Medulla oblongata (tissue), 1 donor: ENCODE measurements around the gene NUTF2.

ENCODE experiments used
- DNase-seq: peaks from one replicate; pipeline ENCODE4 v3.0.0-alpha.2; 2015; ENCODE audit errors: extremely low spot score

NUTF2 gene

GRCh38 chr16:67837811-67838210 lies 8.9 kb upstream of the NUTF2 start:
- no peak for DNase-seq

DNA sequence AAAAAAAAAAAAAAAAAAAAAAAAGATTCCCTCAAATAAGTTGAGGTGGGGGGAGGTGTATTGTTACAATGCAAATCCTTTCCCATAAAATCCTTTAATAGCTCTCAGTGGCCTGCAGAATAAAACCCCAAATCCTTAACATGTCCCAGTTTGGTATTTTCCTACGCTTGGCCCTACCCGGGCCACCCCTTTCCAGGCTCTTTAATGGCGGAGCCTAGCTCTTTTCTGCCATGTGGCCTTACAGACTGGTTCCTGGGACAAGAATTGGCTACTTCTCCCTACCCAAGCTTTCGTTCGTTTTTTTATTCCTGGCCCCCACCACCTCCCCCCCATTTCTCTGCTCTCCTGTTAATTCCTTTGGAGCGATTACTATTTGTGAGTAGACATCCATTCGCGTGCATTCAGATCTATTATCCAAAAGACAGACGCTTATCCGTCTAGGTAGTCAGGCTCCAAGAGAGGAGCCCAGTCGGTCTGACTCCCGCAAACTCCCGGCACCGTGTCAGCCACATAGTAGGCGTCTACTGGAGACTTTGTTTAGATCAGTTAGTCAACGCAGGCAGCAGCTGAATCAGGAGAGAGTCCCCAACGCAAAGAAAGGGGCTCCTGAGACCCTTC lies 5.4 kb upstream of the NUTF2 start:
- DNase-seq = no peak

DNA sequence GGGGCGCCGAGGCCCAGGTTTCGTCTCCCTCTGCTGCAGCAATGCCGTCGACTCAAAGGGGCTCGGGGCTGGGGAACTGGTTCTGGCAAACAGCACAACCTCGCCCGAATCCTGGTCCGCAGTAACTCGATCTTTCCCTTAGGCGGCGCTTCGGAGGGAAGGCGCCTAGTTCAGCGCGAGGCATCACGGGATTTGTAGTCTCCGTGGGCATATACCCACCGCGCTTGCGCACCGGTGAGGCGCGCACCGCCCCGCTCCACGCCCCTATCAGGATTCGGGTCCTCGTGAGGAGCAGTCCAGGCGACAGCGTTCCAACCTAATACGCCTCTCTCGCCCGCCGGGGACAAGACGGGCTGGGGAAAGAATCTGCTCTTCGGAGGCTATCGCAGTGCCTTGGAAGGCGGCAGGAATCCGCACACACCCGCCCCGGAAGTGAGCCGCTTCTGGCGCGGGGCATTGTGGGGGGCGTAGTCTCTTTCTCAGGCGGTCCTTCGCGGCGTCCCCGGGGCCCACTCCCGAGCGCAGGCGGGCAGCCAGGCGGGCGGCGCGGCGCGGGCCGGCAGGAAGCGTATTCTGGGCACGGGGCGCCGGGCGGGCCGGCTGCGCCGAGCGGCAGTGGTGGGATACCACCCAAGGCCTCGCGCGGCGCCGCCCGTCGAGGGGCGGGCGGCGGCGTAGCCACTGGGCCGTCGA lies 4.8 kb upstream of the NUTF2 start, which contains the start of gene THAP11:
Gene THAP11, plus strand, starts transcription at position 505 of the 693 bp plus-strand sequence. CDS start 235 bp downstream, outside the sequence.
- peak; percentile 98 for DNase-seq

DNA sequence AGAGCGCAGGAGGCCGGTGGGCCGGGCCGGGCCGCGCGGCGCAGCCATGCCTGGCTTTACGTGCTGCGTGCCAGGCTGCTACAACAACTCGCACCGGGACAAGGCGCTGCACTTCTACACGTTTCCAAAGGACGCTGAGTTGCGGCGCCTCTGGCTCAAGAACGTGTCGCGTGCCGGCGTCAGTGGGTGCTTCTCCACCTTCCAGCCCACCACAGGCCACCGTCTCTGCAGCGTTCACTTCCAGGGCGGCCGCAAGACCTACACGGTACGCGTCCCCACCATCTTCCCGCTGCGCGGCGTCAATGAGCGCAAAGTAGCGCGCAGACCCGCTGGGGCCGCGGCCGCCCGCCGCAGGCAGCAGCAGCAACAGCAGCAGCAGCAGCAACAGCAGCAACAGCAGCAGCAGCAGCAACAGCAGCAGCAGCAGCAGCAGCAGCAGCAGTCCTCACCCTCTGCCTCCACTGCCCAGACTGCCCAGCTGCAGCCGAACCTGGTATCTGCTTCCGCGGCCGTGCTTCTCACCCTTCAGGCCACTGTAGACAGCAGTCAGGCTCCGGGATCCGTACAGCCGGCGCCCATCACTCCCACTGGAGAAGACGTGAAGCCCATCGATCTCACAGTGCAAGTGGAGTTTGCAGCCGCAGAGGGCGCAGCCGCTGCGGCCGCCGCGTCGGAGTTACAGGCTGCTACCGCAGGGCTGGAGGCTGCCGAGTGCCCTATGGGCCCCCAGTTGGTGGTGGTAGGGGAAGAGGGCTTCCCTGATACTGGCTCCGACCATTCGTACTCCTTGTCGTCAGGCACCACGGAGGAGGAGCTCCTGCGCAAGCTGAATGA lies 4.0 kb upstream of the NUTF2 start:
- peak; percentile 45 for DNase-seq

DNA sequence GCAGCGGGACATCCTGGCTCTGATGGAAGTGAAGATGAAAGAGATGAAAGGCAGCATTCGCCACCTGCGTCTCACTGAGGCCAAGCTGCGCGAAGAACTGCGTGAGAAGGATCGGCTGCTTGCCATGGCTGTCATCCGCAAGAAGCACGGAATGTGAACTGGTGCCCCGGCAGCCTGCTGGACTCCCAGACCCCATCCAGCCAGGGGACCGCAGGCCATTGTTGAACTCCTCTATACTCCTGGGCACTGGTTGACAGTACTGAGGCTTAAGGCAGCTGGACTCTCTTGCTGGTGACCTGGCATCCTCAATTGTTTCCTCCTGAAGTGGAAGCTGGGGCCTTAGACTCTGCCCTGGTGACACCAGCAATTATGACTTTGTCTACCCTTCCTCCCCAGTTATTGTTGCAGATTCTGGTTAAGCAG lies 3.4 kb upstream of the NUTF2 start:
- DNase-seq = no peak

DNA sequence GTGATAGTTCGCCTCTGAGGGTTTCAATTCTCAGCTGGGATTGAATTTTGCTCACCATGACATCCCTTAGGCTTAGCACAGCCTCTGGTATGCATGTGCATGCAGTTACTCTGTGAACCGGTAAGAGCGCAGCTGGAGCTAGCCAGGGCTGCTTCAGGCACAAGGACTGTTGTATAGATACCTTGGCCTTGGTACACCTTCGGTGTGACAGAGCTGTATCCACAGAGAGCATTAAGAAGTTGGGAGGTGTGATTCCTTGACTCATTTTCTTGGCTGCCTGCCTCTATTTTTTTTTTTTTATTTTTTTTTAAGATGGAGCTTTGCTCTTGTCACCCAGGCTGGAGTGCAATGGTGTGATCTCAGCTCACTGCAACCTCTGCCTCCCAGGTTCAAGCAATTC lies 2.2 kb upstream of the NUTF2 start:
- no peak for DNase-seq

DNA sequence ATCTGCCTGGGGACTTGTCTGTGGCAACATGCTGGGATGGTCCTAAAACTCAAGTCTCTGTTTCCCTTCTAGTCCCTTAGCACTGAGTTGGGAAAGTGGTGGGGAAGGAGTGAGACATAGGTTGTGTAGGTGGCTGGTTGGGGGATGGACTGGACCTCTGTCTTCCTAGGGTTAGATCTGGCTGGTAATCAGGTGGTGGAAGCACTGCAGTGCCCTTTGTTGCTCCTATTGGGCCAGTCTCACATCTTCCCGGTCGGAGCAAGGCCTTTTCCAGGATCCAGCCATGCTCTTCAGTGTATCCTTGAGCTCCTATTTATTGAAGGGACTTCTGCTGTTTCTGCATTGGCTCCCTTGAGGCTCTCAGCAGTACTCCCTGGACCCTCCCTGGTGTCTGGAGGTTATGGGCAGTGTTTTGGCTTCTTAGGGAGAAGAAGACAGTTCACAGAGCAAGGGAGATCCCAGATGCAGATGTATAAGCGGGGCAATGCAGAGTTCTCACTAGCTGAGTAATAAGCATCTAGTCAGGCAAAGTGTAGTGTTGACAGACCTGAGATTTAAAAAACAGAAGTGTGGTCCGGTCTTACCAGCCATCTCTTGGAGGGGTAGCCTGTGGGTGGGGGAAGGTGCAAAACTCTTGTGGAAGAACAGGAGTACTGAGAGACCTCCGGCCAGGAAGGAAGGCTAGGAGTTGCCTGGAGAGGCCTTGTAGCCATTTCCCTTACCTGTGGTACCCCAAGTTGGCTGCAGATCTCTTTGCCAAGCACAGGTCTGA lies 1.3 kb upstream of the NUTF2 start:
- DNase-seq = no peak

GRCh38 chr16:67846063-67846319 lies 742 bp upstream of the NUTF2 start:
- DNase-seq = no peak

DNA sequence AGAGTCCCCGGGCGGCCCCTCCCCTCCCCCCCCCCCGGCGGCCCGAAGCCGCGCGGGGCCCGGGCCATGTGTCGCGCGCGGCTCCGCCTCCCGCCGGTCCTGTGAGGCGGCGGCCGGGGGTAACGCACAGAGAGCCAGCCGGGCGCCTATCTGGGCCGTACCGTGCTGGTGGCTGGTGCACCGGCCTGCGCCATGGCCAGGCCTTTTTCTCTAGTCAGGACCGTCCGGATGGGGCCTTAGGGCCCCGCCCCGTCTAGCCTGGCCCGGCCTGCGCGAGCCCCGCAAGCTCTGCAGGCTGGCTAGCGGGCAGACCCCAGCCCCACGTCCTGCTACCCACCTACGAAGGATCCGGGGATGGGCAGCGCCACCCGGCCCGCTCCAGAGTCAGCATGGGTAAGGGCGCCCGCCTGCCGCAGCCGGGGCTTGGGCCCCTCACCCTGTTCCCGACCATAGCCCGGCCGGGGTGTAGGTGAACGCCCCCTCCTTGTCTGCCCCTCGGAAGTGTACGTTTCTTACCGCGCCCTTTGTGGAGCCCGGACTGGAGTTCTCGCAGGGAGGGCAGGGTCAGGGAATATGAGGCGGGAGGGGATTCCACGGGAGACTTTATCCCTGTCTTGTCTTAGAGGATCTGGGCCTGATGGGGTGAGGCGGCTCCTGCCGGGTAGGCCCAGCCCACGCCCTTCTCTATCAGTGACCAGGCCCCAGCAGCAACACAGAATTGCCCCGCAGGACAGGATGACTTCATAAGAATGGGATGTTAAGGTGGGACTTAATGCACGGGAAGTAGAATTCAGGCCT lies 530 bp downstream of the NUTF2 start, which contains the start of gene CENPT:
Gene CENPT, minus strand, starts transcription at position 630 of the 798 bp plus-strand sequence. CDS start 13,834 bp downstream, outside the sequence.
- no peak for DNase-seq

DNA sequence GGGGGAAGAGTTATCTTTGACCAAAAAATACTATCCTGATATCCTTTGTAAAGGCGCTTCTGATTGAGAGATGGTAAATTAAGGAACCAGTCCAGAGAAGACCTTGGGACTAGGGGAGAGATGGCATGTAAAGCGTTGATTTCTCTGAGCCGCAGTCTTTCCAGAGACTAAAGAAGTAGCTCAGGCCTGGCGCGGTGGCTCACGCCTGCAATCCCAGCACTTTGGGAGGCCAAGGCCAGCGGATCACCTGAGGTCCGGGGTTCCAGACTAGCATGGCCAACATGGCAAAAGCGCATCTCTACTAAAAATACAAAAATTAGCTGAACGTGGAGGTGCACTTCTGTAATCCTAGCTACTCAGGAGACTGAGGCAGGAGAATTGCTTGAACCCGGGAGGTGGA lies 1.4 kb downstream of the NUTF2 start:
- DNase-seq = no peak

DNA sequence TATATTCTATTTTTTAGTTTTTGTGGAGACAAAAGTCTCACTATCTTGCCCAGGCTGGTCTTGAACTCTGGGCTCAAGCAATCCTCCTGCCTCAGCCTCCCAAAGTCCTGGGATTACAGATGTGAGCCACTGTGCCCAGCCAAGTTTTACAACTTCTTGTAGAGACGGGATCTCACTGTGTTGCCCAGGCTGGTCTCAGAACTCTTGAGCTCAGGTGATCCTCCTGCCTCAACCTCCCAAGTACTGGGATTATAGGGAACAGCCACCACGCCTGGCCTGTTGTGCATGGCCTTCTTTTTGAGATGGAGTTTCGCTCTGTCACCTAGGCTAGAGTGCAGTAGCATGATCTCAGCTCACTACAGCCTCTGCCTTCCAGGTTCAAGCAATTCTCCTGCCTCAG lies 6.9 kb downstream of the NUTF2 start:
- DNase-seq = no peak

DNA sequence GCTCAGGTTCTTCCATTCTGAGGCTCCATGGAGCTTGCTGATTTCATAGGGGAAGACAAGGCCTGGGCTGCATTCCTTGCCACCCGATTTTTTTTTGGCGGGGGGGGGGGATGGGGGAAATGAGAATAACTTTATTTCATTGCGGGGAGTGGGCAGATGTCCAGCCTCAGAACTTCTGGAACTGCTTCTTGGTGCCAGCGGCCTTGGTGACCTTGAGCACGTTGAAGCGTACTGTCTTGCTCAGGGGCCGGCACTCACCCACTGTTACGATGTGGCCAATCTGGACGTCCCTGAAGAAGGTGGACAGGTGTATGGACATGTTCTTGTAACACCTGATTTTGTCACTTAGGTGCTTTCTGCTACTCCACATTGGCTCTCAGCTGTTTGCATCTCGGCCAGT lies 9.1 kb downstream of the NUTF2 start:
- DNase-seq = no peak

GRCh38 chr16:67856927-67857546 lies 10.3 kb downstream of the NUTF2 start:
- no peak for DNase-seq

DNA sequence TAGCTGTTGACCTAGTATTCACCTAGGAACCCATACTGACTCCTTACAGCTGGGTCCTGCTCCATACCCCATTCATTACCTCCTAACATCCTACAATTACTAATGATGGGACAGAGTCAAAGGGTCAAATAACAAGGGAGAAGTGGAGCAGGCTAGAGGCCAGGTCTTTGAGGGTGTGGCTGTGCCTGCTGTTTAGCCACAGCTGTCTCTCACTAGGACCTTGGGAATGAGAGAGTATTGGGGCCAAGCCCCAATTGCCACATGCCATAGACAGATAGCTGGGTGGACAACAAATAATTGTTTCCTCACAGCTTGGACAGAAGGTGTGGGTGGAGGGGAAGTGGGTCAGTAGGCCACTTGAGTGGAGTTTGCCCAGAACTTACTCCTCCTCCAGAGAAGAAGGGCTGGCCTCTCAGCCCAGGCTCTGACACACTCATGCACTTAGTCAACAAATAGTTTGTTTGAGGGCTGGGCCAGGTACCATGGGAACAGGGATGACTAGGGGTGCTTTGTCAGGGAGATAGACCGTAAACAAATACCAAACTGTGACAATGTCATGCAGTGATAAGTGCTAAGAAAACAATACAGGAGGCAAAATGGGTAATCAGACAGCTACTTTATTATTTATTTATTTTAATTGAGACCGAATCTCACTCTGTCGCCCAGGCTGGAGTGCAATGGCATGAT lies 11.0 kb downstream of the NUTF2 start:
- DNase-seq = peak; percentile 56

- DNase-seq = no peak
Observed at GRCh38 chr16:67858500-67858899, 11.8 kb downstream of the NUTF2 start.

DNA sequence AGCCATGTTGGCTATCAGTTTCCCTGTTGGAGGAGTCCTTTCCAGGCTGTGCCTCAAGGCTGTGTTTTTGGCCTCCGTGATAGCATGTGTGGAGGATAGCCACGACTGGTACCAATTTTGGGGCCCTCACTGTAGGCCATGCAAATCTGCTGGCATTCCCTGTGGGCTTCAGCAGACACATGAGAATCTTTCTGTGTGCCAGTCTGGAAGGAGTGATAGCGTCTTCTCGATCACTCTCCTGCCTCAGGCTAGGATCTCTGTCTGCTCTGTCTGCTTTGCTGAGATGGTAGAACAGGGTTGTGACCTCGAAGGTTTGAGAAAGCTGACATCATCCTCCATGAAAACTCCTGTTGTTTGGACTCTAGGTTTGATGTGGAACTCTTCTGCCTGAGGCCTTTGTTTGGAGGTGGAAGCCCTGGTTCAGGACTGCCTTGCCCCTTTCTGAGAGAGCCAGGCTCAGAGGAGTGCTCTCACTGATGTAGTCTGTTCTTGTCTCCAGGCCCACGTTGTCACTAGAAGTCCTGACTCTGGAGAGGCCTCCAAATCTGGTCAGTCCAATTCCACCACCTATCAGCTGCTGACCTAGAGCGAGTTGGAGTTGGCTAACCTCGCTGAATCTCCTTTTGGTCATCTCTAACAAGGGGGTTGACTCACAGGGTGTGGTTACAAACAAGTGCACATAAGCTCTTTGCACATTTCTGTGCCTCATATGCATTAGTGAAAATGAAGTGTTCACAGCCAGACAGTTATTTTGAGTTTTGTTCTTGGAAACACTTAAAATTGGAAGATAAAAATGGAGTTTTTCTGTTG lies 14.1 kb downstream of the NUTF2 start:
- DNase-seq = no peak

DNA sequence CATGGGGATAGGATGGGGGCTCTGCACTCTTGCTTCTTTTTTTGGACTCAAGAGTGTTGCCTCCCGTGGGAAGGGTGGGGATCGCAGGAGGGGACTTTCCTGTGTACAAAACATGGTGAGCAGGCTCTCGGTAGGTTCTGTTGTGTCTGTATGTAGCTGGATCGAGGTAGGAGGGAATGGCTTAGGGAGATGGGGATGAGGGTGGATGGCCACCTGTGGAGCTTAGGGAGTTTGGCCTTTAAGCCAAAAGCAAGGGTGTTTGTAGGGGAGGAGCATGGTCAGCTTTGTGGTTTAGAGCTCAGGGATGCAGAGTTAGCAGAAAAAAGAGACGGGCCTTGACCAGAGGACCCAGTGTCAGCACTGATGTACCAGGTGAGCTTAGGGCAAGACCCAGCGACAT lies 15.1 kb downstream of the NUTF2 start:
- no peak for DNase-seq

DNA sequence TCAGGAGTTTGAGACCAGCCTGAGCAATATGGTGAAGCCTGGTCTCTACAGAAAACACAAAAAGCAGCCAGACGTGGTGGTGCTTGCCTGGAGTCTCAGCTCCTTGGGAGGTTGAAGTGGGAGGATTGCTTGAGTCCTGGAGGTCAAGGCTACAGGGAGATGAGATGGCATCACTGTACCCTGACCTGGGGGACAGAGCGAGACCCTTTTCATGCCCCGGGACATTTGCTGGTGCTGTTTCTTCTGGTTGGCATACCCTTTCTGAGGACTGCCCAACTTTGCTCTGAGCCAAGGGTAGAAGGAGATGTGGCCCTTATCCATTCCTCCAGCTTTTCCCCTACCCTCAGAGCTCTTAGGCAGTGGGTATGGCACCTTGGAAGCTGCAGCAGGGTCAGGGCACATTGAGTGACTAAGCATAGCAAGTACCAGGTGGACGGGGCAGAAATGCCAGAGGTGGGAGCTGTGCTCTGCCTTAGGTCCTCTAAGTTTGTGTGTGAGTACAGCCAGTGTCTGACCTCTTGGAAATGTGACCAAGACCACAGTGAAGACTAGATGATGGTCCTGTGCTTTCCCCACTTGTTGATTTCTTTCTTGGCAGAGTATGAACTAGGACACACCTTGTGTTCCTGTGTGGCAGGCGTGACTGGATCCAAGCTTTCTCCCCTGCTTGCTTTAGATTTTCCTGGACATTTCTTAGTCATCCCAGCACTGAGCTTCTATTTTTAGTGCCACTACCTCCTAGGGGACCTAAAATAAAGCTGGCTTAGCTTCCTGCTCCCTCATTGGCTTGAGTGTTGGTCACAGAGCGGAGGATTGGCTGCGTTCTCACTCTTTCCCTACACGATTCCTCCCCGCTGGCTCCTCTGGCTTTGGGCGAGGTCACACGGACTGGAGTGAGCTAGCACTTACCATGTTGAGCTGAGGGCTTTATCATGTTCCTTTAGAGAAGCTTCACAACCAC lies 16.2 kb downstream of the NUTF2 start:
- DNase-seq = no peak
